GM18517 (cell line): ENCODE results near the gene GSTT4.
"Not testable (repeated sequence)": the region's sequence is repeated elsewhere in the genome, so short reads cannot be mapped to it uniquely, and the experiment has no call there.

Experiments
- ATAC-seq: cut with Tn5 transposase; IDR thresholded peaks from one replicate; pipeline ENCODE4 v1.9.1; 2021; ENCODE audit warnings: mild to moderate bottlenecking, moderate library complexity; ENCODE audit not compliant: unreplicated experiment

Gene GSTT4

DNA sequence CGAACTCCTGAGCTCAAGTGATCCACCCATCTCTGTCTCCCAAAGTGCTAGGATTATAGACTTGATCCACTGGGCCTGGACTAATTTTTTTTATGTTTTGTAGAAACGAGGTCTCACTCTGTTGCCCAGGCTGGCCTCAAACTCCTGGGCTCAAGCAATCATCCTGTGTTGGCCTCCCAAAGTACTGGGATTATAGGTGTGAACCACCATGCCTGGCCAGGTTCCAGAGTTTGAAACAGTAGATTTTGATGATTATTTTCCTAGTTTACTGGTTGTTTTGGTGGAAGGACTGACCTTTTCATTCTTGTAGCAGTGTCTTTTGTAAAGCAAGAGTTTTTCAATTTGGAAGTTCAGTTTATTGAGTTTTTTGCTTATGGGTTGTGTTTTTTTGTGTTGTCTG, 20.8 kb upstream of the GSTT4 start:
- no peak for ATAC-seq

DNA sequence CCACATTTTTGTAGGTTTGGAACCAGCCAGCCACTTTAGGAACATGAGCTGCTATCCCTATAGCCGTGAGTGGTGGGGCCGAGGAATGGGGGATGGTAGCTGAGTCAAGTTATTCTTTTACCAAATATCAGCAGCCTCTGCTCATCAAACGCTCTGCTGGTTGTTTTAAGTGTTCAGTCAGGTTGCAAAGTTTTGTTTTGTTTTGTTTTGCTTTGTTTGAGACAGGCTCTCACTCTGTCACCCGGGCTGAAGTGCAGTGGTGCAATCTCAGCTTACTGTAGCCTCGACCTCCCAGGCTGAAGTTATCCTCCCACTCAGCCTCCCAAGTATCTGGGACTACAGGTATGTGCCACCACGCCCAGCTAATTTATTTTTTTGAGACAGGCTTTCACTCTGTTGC, 20.2 kb upstream of the GSTT4 start:
- ATAC-seq = no peak

GRCh38 chr22:24024354-24024753, 19.1 kb upstream of the GSTT4 start:
- ATAC-seq = no peak

DNA sequence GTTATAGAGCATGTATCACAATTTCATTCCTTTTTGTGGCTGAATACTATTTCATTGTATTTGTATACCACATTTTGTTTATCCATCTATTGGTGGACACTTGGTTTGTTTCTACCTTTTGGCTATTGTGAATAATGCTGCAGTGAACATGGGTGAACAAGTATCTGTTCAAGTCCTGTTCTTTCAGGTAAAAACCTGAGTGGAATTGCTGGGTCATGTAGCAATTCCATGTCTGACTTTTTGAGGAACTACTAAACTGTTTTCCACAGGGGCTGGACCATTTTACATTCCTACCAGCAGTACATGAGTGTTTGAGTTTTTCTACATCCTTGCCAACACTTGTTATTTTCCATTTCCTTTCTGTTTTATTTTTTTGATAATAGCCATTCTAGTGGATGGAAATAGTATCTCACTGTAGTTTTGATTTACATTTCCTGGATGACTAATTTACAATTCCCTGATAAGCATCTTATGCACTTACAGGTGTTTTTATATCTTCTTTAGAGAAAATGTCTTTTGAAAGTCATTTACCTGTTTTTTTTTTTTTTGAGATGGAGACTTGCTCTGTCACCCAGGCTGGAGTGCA, 18.0 kb upstream of the GSTT4 start:
- ATAC-seq = no peak

DNA sequence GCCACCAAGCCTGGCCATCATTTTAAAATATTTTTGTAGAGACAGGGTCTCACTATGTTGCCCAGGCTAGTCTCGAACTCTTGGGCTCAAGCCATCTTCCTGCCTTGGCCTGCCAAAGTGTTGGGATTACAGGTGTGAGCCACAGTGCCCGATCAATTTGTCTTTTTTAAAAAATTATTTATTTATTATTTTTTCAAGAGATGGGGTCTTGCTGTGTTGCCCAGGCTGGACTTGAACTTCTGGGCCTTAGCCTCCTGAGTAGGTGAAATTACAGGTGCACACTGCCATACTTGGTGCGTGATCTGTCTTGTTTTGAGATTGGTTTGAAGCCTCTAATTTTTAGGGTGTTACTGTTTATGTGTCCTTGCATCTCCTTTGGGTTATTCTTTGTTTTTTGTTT, 16.1 kb upstream of the GSTT4 start:
- ATAC-seq = no peak

GRCh38 chr22:24016156-24016555, 10.9 kb upstream of the GSTT4 start:
- ATAC-seq = no peak

DNA sequence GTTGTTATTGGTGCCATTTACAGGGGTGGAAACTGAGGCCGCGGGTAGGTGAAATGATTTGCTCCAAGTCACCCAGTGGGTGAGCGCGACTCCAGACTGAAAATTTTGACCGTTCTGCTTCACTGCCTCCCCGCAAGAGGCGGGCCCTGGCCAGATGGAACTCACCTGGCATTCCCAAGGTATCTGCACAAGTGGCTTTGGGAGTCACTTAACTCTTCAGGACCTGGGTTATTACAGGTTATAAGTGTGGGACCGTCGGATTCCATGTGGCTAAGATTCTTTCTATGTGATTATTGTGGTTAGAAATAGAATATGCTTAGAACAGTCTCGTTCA, 6.4 kb upstream of the GSTT4 start:
- no peak for ATAC-seq

DNA sequence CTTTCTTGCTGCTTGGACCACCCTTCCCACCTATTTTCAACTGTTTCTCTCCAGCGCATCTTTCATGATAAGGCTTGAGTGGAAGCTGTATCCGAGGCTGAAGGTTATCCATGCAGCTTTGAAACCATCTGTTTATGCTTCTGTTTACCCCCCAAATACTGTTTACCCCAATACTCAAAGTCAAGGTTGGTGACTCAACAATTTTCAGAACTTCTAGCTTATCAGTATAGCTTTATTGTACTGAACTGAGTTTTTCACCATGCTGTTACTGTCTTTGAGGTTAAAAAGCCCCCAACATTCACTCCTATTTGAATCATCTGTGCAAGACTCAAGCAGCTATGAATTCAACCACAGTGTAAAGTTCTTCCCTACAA, 4.8 kb upstream of the GSTT4 start:
- no peak for ATAC-seq

DNA sequence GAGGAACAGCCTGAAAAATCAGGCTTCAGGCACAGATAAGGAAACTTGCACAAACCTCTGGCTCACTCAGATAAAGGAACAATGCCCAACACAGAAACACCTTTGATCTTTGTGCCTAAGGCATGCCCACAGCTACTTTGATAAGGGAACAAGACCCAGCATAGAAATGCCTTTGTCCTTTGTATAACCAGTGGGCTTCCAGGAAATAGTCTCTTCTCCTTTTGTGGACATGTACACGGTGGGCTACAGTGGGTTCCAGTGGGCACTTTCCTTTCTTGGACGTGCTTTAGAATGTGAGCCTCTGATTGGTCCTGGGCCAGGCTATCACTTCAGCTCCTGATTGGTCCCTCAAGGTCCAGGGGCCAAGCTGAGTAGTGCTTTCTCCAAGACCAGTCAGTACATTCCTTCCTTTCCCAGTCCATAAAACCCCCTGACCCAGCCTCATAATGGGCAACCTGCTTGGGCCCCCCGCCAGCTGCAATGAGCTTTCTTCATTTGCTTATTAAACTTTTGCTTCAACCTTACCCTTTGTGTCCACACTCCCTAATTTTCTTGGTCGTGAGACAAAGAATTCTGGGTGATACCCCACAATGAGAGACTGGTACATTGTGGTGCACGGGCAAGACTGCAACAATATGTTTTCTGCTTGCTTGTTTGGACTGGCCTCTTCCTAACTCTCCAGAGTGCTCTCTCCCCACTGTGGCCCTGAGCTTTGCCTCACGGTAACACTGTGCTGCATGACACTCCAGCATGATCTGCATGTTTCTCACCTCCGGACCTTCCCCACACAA, 4.2 kb upstream of the GSTT4 start:
- no peak for ATAC-seq

DNA sequence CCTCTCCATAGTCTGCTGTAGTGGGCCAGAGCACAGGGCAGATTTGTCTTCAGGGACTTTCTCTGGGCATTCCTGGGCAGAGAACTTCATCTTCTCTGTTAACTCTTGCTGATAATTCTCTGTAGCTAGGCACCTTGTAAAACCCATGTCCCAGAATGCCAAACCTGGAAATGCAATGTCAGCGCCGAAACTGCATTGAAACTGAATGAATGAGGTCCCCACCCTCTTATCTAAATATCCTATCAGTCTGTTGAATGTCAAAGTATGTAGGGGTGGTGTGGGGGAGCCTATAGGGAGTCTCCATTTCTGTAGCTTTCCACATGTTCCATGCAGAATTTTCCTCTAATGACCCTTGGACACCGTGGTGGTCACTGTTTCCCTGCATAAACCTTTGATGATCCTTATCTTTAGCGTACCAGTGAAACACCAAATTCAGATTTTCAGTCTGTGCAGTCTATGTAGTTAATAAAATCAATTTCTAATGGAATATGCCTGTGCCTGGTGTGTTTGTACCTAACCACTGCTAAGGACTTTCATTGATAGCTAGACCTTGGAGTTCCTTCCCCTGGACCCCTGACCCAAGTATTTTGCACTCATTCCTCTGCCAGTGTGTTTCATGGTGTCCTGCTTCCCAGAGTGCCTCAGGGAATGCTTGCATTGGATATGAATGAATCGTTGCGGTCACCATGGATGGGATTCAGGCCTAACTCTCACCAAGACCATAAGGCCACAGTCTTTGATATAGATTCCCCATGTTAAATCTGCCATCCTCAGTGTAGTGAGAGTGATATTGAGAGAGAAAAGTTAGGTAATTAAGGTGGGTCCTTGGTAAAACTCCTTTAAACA, 3.4 kb upstream of the GSTT4 start:
- no peak for ATAC-seq

GRCh38 chr22:24008022-24008283, 2.7 kb upstream of the GSTT4 start:
- no peak for ATAC-seq

GRCh38 chr22:24007253-24008021, 2.2 kb upstream of the GSTT4 start:
- no peak for ATAC-seq

- no peak for ATAC-seq
These were observed 1.6 kb upstream of the GSTT4 start for GRCh38 chr22:24006914-24007214.

DNA sequence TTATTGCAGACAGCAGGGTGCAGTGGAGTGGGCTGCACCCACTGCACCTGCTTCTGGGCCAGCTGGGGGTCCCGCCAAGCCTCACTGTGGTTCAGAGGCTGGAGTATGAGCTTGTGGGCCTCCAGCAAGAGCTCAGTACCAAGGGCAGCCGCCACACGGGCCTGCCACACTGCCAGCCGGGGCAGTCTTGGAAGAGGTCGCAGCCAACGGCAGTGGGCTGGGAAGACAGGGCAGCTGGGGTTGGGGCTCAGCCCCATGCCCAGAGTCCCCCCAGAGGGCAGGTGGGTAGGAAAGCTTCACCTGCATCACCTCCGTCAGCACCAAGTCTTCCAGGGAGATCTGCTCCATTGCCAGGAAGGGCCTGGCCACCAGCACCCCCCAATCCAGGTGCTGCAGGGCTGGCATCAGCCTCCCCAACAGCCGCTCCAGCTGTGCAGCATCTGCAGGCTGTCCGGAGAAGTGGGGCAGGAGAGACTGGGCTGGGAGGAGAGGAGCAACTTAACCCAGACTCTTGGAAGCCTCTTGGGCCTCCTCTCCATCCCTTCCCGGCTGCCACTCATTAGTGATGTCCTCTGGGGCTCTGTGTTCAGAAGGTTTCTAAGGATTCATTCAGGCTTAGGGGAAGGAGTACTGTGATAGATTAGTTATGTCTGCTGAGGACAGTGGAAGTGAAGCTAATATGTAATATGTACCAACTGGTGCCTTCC, 1.1 kb upstream of the GSTT4 start:
- no peak for ATAC-seq

GRCh38 chr22:24003887-24004286, 1.4 kb downstream of the GSTT4 start:
- ATAC-seq = no peak

DNA sequence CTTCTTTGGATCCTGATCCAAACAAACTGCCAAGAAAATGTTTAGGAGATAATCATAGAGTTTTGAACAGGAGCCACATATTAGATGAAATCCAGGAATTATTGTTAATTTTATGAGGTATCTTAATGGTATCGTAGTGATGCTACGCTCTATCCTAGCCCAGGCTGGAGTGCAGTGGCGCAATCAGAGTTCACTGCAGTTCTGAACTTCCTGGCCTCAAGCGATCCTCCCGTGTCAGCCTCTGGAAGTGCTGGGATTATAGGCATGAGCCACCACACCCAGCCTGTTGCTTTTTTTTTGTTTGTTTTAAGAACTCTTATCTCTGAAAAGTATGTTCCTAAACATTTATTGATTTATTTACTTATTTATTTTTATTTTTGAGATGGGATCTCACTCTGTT, 2.4 kb downstream of the GSTT4 start:
- no peak for ATAC-seq

- no peak for ATAC-seq
These were observed 3.0 kb downstream of the GSTT4 start for GRCh38 chr22:24002272-24002671.

DNA sequence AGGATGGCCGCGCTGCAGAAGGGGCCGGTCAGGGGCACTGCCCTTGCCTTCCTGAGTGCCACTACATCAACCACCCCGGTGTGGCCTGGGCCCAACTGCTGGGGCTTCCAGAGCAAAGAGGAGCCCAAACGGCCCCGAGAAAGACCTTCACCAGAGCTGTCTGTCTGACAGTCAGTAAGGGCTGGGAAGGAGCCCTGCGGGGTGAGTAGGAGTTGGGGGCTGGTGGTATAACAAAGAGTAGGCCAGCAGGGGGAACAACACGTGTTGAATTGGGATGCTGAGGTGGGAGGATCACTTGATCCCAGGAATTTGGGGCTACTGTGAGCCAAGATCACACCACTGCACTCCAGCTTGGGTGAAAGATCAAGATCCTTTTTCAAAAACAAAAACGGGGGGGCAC, 3.9 kb downstream of the GSTT4 start:
- ATAC-seq = no peak

GRCh38 chr22:23999779-24000178, 5.5 kb downstream of the GSTT4 start:
- not testable (repeated sequence) for ATAC-seq

DNA sequence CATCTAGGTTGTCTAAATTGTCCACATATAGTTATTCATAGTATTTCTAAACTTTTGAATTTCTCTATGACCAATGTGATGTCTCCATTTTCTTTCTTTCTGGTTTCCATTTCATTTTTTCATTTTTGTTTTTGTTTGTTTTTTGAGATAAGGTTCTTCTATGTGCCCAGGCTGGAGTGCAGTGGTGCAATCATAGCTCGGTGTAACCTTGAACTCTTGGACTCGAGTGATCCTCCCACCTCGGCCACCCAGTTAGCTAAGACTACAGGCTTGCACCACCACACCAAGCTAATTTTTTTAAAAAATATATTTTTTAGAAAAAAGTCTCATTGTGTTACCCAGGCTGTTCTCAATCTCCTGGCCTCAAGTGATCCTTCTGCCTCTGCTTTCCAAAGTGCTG, 8.2 kb downstream of the GSTT4 start:
- ATAC-seq = no peak

DNA sequence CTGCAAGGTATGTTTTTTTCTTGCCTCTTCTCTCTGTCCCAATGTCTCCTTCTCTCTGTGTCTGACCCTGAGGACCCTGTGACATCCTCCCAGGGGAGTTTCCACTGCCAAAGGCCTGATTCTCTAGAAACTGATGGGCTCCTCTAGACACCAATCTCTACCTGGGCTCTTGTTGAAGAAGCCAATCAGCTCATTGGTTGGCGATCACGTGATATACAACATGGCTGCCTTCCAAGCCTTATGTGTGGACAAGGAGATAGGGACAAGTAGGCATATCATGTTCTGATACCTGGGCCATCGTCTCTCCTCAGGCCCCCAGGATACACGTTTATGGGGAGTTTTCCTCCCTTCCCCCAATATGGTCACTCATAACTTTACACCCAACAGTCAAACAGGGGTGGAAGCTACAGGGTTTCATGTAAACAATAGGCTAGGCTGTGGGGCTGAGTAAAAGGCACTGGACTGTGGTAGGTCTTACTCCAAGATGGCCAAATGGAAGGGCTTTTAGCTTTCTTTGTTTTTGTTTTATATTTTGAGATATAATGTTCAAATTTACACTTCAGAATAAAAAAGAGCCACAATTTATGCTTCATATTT, 11.6 kb downstream of the GSTT4 start:
- not testable (repeated sequence) for ATAC-seq
